Neural crest cell (in vitro differentiated cells): ENCODE data around the gene TCF4. TPM values are rescaled to one million over a fixed set of nuclear protein-coding genes. Genes with fewer than 3 reads are reported as not detected.

ENCODE experiments used
- DNase-seq: peaks from one replicate; pipeline ENCODE4 v3.0.0; 2021; ENCODE audit warnings: low read depth, mixed read lengths, low spot score
- H3K27ac Mint-ChIP-seq: one replicate; pipeline ENCODE4 v1.8.0; 2021; ENCODE audit warnings: mild to moderate bottlenecking, mixed read lengths; ENCODE audit not compliant: unreplicated experiment
- H3K27me3 Mint-ChIP-seq: 2 replicates; pipeline ENCODE4 v1.8.0; 2021; ENCODE audit warnings: low read depth, mild to moderate bottlenecking, mixed read lengths
- H3K36me3 Mint-ChIP-seq: 2 replicates; pipeline ENCODE4 v1.8.0; 2021; ENCODE audit warnings: low read depth, mild to moderate bottlenecking, mixed read lengths
- H3K4me1 Mint-ChIP-seq: 2 replicates; pipeline ENCODE4 v1.8.0; 2021; ENCODE audit warnings: mixed read lengths
- H3K4me3 Mint-ChIP-seq: one replicate; pipeline ENCODE4 v1.8.0; 2021; ENCODE audit warnings: mild to moderate bottlenecking, mixed read lengths
- H3K9me3 Mint-ChIP-seq: 2 replicates; pipeline ENCODE4 v1.8.0; 2021; ENCODE audit warnings: mixed read lengths
- CTCF ChIP-seq: fragments of 200-600 bp; sonication (generic); conservative IDR thresholded peaks from 2 replicates; pipeline ENCODE4 v1.5.0; 2021; ENCODE audit warnings: antibody characterized with exemption, mild to moderate bottlenecking
- total RNA-seq: library from RNA; stranded (reverse); gene quantifications from 2 replicates; pipeline ENCODE4 v1.2.1, GENCODE V29; 2021

Gene TCF4
- total RNA-seq, 1 donor from 2014 or later: 89.9 TPM

GRCh38 chr18:55477860-55478581 lies 110.0 kb downstream of the TCF4 start:
- no peak for DNase-seq
- H3K4me3 Mint-ChIP-seq: no peak overlapping the region
- peaks cover 7% of the 10 kb centered on the region for H3K36me3 Mint-ChIP-seq
- H3K4me1 Mint-ChIP-seq: peaks cover 5% of the 10 kb centered on the region
- TF ChIP-seq CTCF: no peak
- H3K27ac Mint-ChIP-seq: no peak overlapping the region
- H3K27me3 Mint-ChIP-seq: no peaks in the 10 kb centered on the region
- H3K9me3 Mint-ChIP-seq: no peaks in the 10 kb centered on the region

GRCh38 chr18:55477499-55477859 lies 110.5 kb downstream of the TCF4 start:
- no peak for DNase-seq

GRCh38 chr18:55475916-55476315 lies 112.1 kb downstream of the TCF4 start:
- Mint-ChIP-seq H3K36me3 (no peaks in the 10 kb centered on the region), H3K27ac (no peak overlapping the region), H3K27me3 (no peaks in the 10 kb centered on the region), H3K9me3 (no peaks in the 10 kb centered on the region), H3K4me1 (peaks cover 5% of the 10 kb centered on the region), H3K4me3 (no peak overlapping the region)
- no peak for TF ChIP-seq CTCF
- no peak for DNase-seq

More at GRCh38 chr18:55477499-55477859, 110.5 kb downstream of the TCF4 start:
- Mint-ChIP-seq H3K36me3 (peaks cover 3% of the 10 kb centered on the region), H3K27me3 (no peaks in the 10 kb centered on the region), H3K4me1 (peaks cover 5% of the 10 kb centered on the region), H3K9me3 (no peaks in the 10 kb centered on the region), H3K4me3 (no peak overlapping the region), H3K27ac (no peak overlapping the region)
- TF ChIP-seq CTCF: no peak

GRCh38 chr18:55475467-55475866 lies 112.5 kb downstream of the TCF4 start:
- Mint-ChIP-seq H3K27me3 (no peaks in the 10 kb centered on the region), H3K36me3 (no peaks in the 10 kb centered on the region), H3K9me3 (no peaks in the 10 kb centered on the region), H3K27ac (no peak overlapping the region), H3K4me3 (no peak overlapping the region), H3K4me1 (peaks cover 5% of the 10 kb centered on the region)
- TF ChIP-seq CTCF: no peak
- no peak for DNase-seq

GRCh38 chr18:55473560-55473959 lies 114.4 kb downstream of the TCF4 start:
- H3K27ac Mint-ChIP-seq: no peak overlapping the region
- DNase-seq: no peak

More at GRCh38 chr18:55473560-55473959, 114.4 kb downstream of the TCF4 start:
- Mint-ChIP-seq H3K9me3 (no peaks in the 10 kb centered on the region), H3K4me3 (no peak overlapping the region), H3K27me3 (no peaks in the 10 kb centered on the region), H3K36me3 (no peaks in the 10 kb centered on the region), H3K4me1 (peaks cover 8% of the 10 kb centered on the region)
- no peak for TF ChIP-seq CTCF
